Lower leg skin (tissue), 4 donors: ENCODE results near the gene ZDHHC6. TPM values are rescaled to one million over a fixed set of nuclear protein-coding genes. Genes with fewer than 3 reads are reported as not detected.
"Not testable (repeated sequence)": the region's sequence is repeated elsewhere in the genome, so short reads cannot be mapped to it uniquely, and the experiment has no call there.

ENCODE experiments used
- DNase-seq, 2 donors: peaks; one replicate each; pipeline ENCODE4 v3.0.0-alpha.2; 2019; ENCODE audit warnings: low spot score in 2 of 2
- H3K4me3 ChIP-seq: fragments of 200-600 bp; sonication (generic); 2 replicates; pipeline ENCODE4 v1.5.1; 2017; ENCODE audit warnings: mild to moderate bottlenecking, low read depth; ENCODE audit not compliant: poor library complexity, severe bottlenecking
- POLR2A ChIP-seq, 2 donors: fragments of 450-650 bp; IDR thresholded peaks; one replicate each; pipeline ENCODE4 v1.6.1; 2016 to 2017; ENCODE audit warnings: antibody characterized with exemption in 2 of 2, mild to moderate bottlenecking in 1 of 2, moderate library complexity in 1 of 2
- WGBS, 2 donors: methylation state at CpG; one replicate each; pipeline ENCODE4 v1.1.5; 2018; 5-methylcytosine and 5-hydroxymethylcytosine counted together
- intact Hi-C: fragments of 100-400 bp; cut with DNase I; formaldehyde crosslinking; loops from one replicate; pipeline ENCODE4 v1.15.0; 2023; ENCODE audit warnings: low total_unique reads
- total RNA-seq, 4 donors: library from RNA; depleted of rRNA; stranded (reverse); fragments of >200 nt; gene quantifications; one replicate each; pipeline ENCODE4 v1.1.0, GENCODE V29; 2016
- TF ChIP-seq, protein P1 (sequence below), 3 donors: fragments of 450-650 bp; IDR thresholded peaks; one replicate each; pipeline ENCODE4 v1.5.1; 2016; ENCODE audit warnings: antibody characterized with exemption in 3 of 3, mild to moderate bottlenecking in 3 of 3, moderate library complexity in 2 of 3

Gene ZDHHC6
- total RNA-seq, 4 donors from 2014 or later = 10.0 to 30.6 (median 15.8) TPM

DNA sequence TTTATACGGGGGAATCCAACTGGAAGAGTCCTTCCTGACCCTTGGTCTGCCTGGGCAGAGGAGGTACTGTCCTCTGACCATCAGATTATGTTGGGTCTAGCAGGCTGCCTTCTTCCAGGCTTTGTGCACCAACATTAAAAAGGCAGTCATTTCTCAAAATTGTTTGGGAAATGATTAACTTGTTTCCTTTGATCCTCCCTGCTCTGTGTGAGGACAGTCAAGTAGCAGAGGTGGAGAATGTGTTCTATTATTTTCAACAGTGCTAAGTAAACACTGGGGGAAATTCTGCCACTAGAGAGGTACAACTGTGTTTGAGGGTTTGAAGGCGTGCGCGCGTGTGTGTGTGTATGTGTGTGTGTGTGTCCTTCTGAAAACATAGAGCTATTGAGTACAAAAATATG is 52.2 kb downstream of the ZDHHC6 start:
- DNase-seq = no peak
- TF ChIP-seq, protein P1, sequence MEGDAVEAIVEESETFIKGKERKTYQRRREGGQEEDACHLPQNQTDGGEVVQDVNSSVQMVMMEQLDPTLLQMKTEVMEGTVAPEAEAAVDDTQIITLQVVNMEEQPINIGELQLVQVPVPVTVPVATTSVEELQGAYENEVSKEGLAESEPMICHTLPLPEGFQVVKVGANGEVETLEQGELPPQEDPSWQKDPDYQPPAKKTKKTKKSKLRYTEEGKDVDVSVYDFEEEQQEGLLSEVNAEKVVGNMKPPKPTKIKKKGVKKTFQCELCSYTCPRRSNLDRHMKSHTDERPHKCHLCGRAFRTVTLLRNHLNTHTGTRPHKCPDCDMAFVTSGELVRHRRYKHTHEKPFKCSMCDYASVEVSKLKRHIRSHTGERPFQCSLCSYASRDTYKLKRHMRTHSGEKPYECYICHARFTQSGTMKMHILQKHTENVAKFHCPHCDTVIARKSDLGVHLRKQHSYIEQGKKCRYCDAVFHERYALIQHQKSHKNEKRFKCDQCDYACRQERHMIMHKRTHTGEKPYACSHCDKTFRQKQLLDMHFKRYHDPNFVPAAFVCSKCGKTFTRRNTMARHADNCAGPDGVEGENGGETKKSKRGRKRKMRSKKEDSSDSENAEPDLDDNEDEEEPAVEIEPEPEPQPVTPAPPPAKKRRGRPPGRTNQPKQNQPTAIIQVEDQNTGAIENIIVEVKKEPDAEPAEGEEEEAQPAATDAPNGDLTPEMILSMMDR (IDR thresholded peaks at IDR 0.05) = no peak
- TF ChIP-seq POLR2A (IDR thresholded peaks at IDR 0.05) = no peak
- no peak overlapping the region for H3K4me3 ChIP-seq
- intact Hi-C loops = no loop called here
- WGBS, 2 donors = 79 to 80% methylated on average over 5 of the region's 5 CpGs

DNA sequence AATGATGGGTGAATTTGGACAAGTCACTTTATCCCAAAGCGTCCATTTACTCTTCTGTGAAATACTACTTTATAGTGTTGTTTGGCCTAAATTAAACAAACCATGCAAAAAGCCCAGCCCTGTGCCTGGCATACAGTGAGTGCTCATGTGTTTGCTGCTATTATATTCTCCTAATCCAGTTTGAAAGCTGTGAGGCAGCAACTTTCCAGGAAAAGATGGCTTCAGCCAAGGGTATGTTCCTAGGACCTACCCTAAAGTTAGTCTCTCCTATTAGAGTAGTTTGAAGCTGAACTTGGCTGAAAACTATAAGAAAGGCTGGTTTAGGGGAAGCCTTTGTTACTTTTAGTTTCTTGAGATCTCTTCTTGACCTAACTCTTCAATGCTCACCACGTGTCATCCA is 52.9 kb downstream of the ZDHHC6 start:
- no peak for DNase-seq
- WGBS, 2 donors = 82 to 91% methylated on average over 2 of the region's 2 CpGs
- intact Hi-C loops = no loop called here
- no peak overlapping the region for H3K4me3 ChIP-seq
- TF ChIP-seq POLR2A (IDR thresholded peaks at IDR 0.05) = no peak
- TF ChIP-seq, protein P1 (IDR thresholded peaks at IDR 0.05) = no peak

DNA sequence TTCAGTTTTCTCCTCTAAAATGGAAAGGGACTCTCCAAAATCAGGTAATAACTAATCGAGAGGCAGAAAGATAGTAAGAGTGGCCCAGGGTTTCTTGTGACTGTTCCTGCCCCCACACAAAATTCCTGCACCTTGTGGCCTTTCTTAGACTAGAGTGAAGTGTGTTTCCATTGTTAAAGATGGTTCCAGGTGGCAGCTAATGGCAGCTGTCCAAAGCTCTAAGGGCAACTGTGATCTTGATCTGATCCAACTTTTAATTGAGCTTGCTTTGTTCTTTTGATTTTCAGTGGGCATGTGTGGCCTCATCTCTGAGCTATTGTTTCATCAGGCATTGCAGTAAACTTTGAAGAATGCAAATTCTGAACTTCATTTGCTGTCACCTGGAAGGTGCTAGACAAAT is 53.4 kb downstream of the ZDHHC6 start:
- TF ChIP-seq POLR2A (IDR thresholded peaks at IDR 0.05) = no peak
- TF ChIP-seq, protein P1 (IDR thresholded peaks at IDR 0.05) = no peak
- DNase-seq = no peak
- intact Hi-C loops = no loop called here
- H3K4me3 ChIP-seq = no peak overlapping the region
- 66 to 67% methylated on average over 1 of the region's 1 CpG for WGBS, 2 donors

DNA sequence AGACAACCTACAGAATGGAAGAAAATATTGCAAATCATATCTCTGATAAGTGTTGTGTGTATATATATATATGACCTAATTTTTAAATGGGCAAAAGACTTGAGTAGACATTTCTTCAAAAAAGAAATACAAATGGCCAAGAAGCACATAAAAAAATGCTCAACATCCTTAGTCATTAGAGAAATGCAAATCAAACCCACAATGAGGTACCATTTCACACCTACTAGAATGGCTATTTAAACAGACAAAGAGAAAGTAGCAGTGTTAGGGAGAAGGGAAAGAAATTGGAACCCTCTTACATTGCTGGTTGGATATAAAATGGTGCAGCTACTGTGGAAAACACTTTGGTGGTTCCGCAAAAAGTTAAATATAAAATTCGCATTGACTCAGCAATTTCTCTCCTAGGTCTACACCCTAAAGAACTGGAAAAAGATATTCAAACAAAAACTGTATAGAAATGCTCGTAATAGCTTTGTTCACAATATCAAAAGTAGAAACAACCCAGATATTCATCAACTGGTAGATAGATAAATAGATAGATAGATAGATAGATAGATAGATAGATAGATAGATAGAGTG is 56.5 kb downstream of the ZDHHC6 start:
- DNase-seq = no peak
- intact Hi-C loops = no loop called here
- no peak overlapping the region for H3K4me3 ChIP-seq
- TF ChIP-seq, protein P1 (IDR thresholded peaks at IDR 0.05) = no peak
- TF ChIP-seq POLR2A (IDR thresholded peaks at IDR 0.05) = no peak
- 95% methylated on average over 3 of the region's 3 CpGs for WGBS, 2 donors

DNA sequence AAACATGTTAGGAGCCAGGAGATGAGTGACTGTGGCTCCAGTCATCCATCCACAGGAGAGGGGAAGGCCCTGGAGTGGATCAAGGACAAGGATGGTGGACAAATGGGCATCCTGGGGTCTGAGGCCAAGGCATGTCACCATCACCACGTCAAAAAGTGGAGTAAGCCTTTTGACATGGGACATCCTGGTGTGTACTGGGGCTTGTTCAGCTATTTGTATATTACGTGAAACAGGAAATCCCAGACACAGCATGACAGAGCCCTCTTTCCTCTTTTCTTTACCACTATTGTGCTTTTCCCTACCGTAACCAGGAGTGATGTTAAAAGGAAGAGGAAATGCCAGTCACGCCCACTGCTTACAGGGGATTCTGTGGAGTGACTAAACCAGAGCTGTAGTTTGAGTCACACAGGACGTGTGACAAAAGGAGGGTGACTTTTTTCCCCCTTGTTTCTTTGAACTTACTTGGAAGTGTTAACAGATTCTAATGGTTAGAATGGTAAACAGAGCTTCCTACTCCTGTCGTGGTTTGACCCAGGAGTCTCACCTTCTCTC is 57.4 kb downstream of the ZDHHC6 start:
- 52 to 67% methylated on average over 6 of the region's 6 CpGs for WGBS, 2 donors
- TF ChIP-seq POLR2A (IDR thresholded peaks at IDR 0.05) = no peak
- TF ChIP-seq, protein P1 (IDR thresholded peaks at IDR 0.05) = no peak
- intact Hi-C loops = no loop called here
- no peak overlapping the region for H3K4me3 ChIP-seq
- peak in 1 of 2 donors; percentile 39 for DNase-seq

DNA sequence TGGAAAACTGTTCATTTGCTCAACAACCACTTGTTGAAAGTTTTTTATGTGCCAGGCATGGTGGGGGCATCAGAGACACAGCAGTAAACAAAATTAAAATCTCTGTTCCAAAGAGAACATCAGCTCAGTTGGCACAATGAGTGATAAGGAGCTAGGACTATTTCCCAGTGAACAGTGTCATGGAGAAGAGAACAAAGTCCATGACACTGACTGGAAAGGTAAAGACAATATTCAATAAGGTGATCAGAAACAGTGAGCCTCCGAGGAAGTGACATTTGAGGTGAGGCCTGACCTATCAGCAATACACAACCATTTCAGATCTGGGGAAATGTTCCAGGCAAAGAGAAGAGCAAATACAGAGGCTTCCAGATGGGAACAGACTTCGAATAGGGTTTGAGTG is 58.2 kb downstream of the ZDHHC6 start:
- 47 to 85% methylated on average over 2 of the region's 2 CpGs for WGBS, 2 donors
- TF ChIP-seq, protein P1 (IDR thresholded peaks at IDR 0.05) = no peak
- no peak overlapping the region for H3K4me3 ChIP-seq
- intact Hi-C loops = no loop called here
- DNase-seq = no peak

DNA sequence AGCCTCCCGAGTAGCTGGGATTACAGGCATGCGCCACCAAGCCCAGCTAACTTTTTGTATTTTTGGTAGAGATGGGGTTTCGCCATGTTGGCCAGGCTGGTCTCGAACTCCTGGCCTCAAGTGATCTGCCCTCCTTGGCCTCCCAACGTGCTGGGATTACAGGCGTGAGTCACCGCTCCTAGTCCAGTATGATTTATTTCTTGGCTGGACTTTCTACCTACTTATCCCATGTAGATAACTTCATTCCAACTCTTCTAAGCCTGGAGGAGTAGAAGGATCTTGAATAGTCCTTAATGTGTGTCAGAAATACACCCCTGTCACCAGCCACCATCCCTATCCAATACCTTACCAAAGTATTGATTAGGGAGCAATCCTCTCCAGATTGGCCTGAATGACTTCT is 58.7 kb downstream of the ZDHHC6 start:
- WGBS, 2 donors = 80 to 82% methylated on average over 7 of the region's 7 CpGs
- DNase-seq, H3K4me3 ChIP-seq, intact Hi-C loops: not testable (repeated sequence)
